GM21576 (cell line): Measurements from ENCODE around the gene DPM2.

Source experiments
- ATAC-seq: cut with Tn5 transposase; IDR thresholded peaks from one replicate; pipeline ENCODE4 v1.9.1; 2021; ENCODE audit warnings: mild to moderate bottlenecking, moderate library complexity; ENCODE audit not compliant: unreplicated experiment

The DPM2 gene

DNA sequence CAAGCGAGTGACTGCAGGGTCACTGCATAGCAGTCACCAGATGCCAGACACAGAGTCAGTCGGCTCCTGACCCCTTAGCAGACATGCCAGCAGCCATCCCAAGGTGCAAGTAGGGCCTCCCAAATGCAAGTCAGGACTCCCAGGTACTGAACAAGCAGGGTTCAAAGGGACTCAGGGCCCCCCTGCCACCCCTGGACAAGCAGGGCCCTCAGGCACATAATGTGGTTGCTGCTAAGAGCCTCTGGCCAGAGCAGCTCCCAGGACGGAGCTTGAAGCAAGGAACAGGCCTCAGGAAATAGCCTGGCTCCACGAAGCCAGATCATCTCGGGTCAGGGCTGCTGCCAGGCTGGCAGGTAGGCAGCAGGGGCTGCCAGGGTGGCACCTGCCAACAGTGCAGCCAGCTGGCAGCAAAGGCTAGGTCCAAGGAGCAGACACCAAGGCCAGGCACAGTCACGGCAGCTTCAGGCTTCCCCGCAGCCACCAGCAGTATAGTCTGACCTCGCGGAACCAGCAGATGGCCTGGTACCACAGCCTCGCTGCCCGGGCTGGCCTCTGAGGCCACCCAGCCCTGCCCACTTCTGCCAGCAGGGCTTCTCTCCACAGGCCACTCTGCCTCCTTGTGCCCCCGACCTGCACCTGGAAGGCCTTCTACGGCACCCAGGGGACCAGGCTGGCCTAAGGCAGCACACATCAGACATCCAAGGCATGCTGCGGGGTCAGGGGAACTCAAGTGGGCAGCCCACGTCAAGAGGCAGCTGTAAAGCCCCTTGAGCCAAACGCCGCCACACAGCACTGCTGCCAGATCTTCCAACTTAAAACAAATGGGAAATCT lies 35.7 kb upstream of the DPM2 start:
- no peak for ATAC-seq

DNA sequence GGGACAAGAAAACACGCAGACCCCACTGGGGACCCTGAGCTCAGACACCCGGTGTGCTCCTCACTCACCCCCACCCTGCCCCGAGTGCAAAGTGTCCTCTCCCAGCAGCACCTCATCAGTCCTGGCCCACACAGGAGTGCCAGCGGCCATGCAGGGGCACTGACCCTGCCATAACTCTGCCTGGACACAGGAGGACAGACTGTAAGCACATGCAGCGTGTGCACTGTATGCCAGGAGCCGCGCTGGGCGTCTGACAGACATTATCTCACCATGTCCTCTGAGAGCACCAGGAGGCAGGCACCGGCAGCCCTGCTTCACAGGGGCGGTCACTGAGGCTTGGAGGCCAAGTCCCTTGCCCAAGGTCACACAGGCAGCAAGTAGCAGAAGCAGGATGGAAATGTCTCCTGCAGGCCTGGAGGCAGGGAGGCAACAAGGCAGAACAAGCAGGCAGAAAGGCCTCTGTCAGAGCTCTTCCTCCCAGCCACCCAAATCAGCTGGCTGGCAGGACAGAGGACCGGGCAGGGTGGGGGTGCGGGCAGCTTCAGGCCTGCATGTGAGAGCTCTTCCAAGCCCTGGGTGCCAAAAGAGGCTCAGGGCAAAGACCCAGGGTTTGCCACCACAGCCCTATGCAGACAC lies 34.7 kb upstream of the DPM2 start:
- no peak for ATAC-seq

GRCh38 chr9:127971357-127972235 lies 33.9 kb upstream of the DPM2 start:
- peak; percentile 15 for ATAC-seq

GRCh38 chr9:127970401-127971313 lies 33.0 kb upstream of the DPM2 start:
- ATAC-seq: peak; percentile 67

GRCh38 chr9:127968700-127969383 lies 31.2 kb upstream of the DPM2 start:
- ATAC-seq: no peak

DNA sequence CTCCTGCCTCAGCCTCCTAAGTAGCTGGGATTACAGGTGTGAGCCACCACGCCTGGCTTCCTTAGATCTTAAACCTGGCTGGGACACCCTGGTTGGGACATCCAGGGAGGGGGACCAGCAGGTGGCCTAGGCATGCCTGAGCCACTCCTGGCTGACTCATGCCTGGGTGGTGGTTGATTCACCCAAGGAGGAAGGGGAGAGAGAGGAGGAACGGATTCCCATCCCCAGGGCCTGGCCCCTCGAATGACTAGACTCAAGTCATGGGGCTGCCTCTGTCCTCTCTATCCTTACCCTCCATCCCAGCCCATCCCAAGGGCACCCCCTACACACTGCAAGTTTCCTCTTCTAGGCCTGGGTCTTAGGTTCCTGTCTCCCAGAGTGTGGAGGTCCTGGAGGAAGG lies 30.4 kb upstream of the DPM2 start:
- ATAC-seq: no peak

- no peak for ATAC-seq
Observed at GRCh38 chr9:127967151-127967809, 29.6 kb upstream of the DPM2 start.

DNA sequence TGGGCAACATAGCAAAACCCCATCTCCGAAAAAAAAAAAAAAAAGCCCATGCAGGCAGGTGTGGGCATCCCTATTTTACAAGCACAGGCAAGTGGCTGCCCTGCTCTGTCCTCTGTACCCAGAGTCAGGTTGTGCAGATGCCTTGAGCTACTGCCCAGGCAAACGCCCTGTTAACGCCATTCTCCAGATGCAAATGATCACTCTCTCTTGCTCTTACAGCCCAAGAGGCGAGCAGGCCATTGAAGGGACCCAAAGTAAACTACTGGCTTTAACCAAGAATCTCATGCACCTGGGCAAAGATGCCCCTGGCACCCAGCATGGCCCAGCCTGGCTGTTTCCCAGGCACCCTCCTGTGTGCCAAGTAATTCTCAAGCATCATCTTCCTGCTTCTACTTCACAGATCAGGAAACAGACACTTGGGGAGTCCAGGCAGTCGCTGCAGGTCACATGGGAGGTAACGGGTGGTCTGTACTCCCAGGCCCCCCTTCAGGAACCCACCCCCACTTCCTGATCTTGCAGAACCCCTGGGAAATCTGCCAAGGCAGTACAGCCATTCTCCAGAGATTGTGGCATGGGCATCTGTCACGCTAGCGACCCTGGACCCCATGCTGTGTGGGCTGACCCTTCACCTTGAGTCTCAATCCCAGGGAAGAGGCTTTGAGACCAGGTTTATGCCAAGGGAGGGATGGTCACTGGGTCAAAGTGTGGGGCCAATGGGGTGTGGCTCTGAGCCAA lies 28.9 kb upstream of the DPM2 start:
- ATAC-seq: no peak

GRCh38 chr9:127965953-127966352 lies 28.3 kb upstream of the DPM2 start:
- no peak for ATAC-seq

- ATAC-seq: no peak
Observed at GRCh38 chr9:127963359-127964064, 25.9 kb upstream of the DPM2 start.

DNA sequence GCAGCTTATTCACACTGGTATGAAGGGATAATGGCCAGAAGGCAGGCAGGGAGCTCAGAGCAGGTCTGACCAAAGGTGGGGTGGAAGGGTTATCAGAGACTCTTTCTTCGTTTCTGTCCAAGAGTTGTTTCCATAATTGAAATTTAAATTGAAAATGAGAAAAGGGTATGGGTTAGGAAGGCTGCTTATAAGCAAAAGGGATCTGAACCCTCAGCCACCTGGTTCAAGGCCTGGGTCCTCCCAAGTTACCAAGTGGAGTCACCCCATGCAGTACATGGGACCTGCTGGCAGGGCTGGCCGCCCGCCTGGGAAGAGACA lies 25.3 kb upstream of the DPM2 start:
- ATAC-seq: no peak

GRCh38 chr9:127962278-127962677 lies 24.6 kb upstream of the DPM2 start:
- no peak for ATAC-seq

- no peak for ATAC-seq
Observed at GRCh38 chr9:127961613-127962155, 24.0 kb upstream of the DPM2 start.

GRCh38 chr9:127961155-127961490 lies 23.5 kb upstream of the DPM2 start:
- no peak for ATAC-seq

GRCh38 chr9:127960410-127961154 lies 22.9 kb upstream of the DPM2 start:
- ATAC-seq: no peak

DNA sequence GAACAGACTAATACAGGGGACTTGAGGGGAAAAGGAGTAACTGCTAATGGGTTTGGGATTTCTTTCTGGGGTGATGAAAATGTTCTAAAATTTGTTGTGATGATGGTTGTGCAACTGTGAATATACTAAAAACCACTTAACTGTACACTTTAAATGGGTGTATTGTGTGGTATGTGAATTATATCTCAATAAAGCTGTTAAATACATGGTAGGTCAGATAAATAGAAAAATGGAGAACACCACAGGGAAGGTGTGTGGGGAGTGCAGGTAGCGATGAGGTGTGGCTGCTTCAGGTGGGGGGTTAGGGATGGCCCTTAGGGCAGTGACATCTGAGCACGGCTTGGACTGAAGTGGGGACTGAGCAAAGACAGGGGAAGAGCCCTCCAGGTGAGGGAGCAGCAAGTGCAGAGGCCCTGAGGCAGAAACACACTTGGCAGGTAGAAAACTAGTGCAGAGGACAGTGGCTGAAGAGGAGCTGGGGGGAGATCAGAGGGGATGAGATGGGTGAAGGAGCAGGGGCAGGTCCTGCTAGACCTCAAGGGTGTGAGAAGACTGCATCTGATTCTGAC lies 22.3 kb upstream of the DPM2 start:
- no peak for ATAC-seq

DNA sequence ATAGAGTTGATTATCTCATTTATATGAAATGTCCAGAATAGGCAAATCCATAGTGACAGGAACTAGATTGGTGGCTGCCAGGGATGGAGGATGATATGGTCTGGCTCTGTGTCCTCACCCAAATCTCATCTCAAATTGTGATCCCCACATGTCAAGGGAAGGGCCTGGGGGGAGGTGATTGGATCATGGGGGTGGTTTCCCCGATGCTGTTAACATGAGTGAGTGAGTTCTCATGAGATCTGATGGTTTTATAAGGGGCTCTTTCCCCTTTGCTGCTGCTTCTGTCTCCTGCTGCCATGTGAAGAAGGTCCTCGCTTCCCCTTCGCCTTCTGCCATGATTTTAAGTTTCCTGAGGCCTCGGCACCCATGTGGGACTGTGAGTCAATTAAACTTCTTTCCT lies 21.7 kb upstream of the DPM2 start:
- no peak for ATAC-seq
